Ectodermal cell (in vitro differentiated cells): Measurements from ENCODE around the gene SGCD.

Source experiments
- H3K27ac ChIP-seq: 2 replicates; pipeline ENCODE4 v1.7.0; 2013; ENCODE audit warnings: mild to moderate bottlenecking, low read depth, low read length; ENCODE audit not compliant: insufficient read depth, poor library complexity, severe bottlenecking
- H3K27me3 ChIP-seq: 2 replicates; pipeline ENCODE4 v1.7.0; 2013; ENCODE audit warnings: mild to moderate bottlenecking, low read length; ENCODE audit not compliant: insufficient read depth, control insufficient read depth, poor library complexity, severe bottlenecking
- H3K36me3 ChIP-seq: one replicate; pipeline ENCODE4 v1.7.0; 2013; ENCODE audit warnings: low read length; ENCODE audit not compliant: control insufficient read depth, insufficient read depth
- H3K4me1 ChIP-seq: one replicate; pipeline ENCODE4 v1.7.0; 2013; ENCODE audit warnings: low read length; ENCODE audit not compliant: control insufficient read depth, insufficient read depth
- H3K4me3 ChIP-seq: 2 replicates; pipeline ENCODE4 v1.7.0; 2013; ENCODE audit warnings: low read depth, low read length, control low read depth; ENCODE audit not compliant: insufficient read depth
- H3K9me3 ChIP-seq: 2 replicates; pipeline ENCODE4 v1.7.0; 2013; ENCODE audit warnings: mild to moderate bottlenecking, low read length, moderate library complexity; ENCODE audit not compliant: control insufficient read depth
- WGBS, 2 experiments: methylation state at CpG; one replicate each; pipeline ENCODE4 v1.1.7; 2013; ENCODE audit warnings: missing lambda C conversion rate in 2 of 2; 5-methylcytosine and 5-hydroxymethylcytosine counted together

SGCD gene

GRCh38 chr5:156329171-156329611 lies 2.2 kb downstream of the SGCD start:
- Histone ChIP-seq H3K27me3 (no peaks in the 10 kb centered on the region), H3K27ac (no peak overlapping the region), H3K36me3 (no peaks in the 10 kb centered on the region), H3K9me3 (no peaks in the 10 kb centered on the region), H3K4me3 (no peak overlapping the region), H3K4me1 (peaks cover 8% of the 10 kb centered on the region)
- WGBS, 2 experiments, result no CpG with 5 or more reads among the region's 3 CpGs

GRCh38 chr5:156330141-156330870 lies 3.3 kb downstream of the SGCD start:
- H3K36me3 ChIP-seq, result no peaks in the 10 kb centered on the region

GRCh38 chr5:156331181-156331580 lies 4.2 kb downstream of the SGCD start:
- 80 to 88% methylated on average over 1 of the region's 1 CpG for WGBS, 2 experiments
- Histone ChIP-seq H3K9me3 (no peaks in the 10 kb centered on the region), H3K4me1 (peaks cover 3% of the 10 kb centered on the region), H3K36me3 (no peaks in the 10 kb centered on the region), H3K27me3 (no peaks in the 10 kb centered on the region), H3K27ac (no peak overlapping the region), H3K4me3 (no peak overlapping the region)

More at GRCh38 chr5:156330141-156330870, 3.3 kb downstream of the SGCD start:
- no peak overlapping the region for H3K27ac ChIP-seq
- WGBS, 2 experiments, result 91 to 97% methylated on average over 6 to 7 of the region's 7 CpGs
- H3K4me1 ChIP-seq, result peaks cover 8% of the 10 kb centered on the region
- H3K27me3 ChIP-seq, result no peaks in the 10 kb centered on the region
- no peaks in the 10 kb centered on the region for H3K9me3 ChIP-seq
- no peak overlapping the region for H3K4me3 ChIP-seq

- WGBS, 2 experiments, result 90 to 98% methylated on average over 5 to 6 of the region's 6 CpGs
- Histone ChIP-seq H3K9me3 (no peaks in the 10 kb centered on the region), H3K27me3 (no peaks in the 10 kb centered on the region), H3K36me3 (no peaks in the 10 kb centered on the region), H3K4me3 (no peak overlapping the region), H3K27ac (no peak overlapping the region), H3K4me1 (no peaks in the 10 kb centered on the region)
Observed at GRCh38 chr5:156331845-156332244, 4.9 kb downstream of the SGCD start.

GRCh38 chr5:156332245-156332644 lies 5.3 kb downstream of the SGCD start:
- H3K9me3 ChIP-seq, result no peaks in the 10 kb centered on the region
- H3K27ac ChIP-seq, result no peak overlapping the region
- 96 to 97% methylated on average over 2 of the region's 2 CpGs for WGBS, 2 experiments
- H3K27me3 ChIP-seq, result no peaks in the 10 kb centered on the region
- H3K4me3 ChIP-seq, result no peak overlapping the region
- no peaks in the 10 kb centered on the region for H3K4me1 ChIP-seq
- H3K36me3 ChIP-seq, result no peaks in the 10 kb centered on the region

GRCh38 chr5:156339139-156339841 lies 12.3 kb downstream of the SGCD start:
- no peaks in the 10 kb centered on the region for H3K9me3 ChIP-seq
- H3K36me3 ChIP-seq, result no peaks in the 10 kb centered on the region
- H3K27me3 ChIP-seq, result no peaks in the 10 kb centered on the region
- no peak overlapping the region for H3K27ac ChIP-seq
- H3K4me3 ChIP-seq, result no peak overlapping the region
- WGBS, 2 experiments, result 87 to 94% methylated on average over 1 of the region's 2 CpGs
- H3K4me1 ChIP-seq, result no peaks in the 10 kb centered on the region

- H3K4me1 ChIP-seq, result no peaks in the 10 kb centered on the region
- no peaks in the 10 kb centered on the region for H3K27me3 ChIP-seq
- H3K36me3 ChIP-seq, result no peaks in the 10 kb centered on the region
- H3K9me3 ChIP-seq, result no peaks in the 10 kb centered on the region
- WGBS, 2 experiments, result 95 to 100% methylated on average over 1 of the region's 1 CpG
- no peak overlapping the region for H3K4me3 ChIP-seq
- no peak overlapping the region for H3K27ac ChIP-seq
Observed at GRCh38 chr5:156340893-156341292, 13.9 kb downstream of the SGCD start.

GRCh38 chr5:156350256-156350655 lies 23.3 kb downstream of the SGCD start:
- Histone ChIP-seq H3K27me3 (no peaks in the 10 kb centered on the region), H3K4me3 (no peak overlapping the region), H3K4me1 (no peaks in the 10 kb centered on the region), H3K27ac (no peak overlapping the region), H3K36me3 (no peaks in the 10 kb centered on the region), H3K9me3 (no peaks in the 10 kb centered on the region)
- 97% methylated on average over 2 of the region's 2 CpGs for WGBS, 2 experiments

GRCh38 chr5:156351423-156351822 lies 24.5 kb downstream of the SGCD start:
- Histone ChIP-seq H3K4me1 (no peaks in the 10 kb centered on the region), H3K4me3 (no peak overlapping the region), H3K27me3 (no peaks in the 10 kb centered on the region), H3K9me3 (no peaks in the 10 kb centered on the region), H3K27ac (no peak overlapping the region), H3K36me3 (no peaks in the 10 kb centered on the region)
- WGBS, 2 experiments, result 94 to 97% methylated on average over 4 of the region's 4 CpGs

GRCh38 chr5:156354571-156354970 lies 27.6 kb downstream of the SGCD start:
- H3K4me3 ChIP-seq, result no peak overlapping the region
- H3K9me3 ChIP-seq, result no peaks in the 10 kb centered on the region
- no peaks in the 10 kb centered on the region for H3K4me1 ChIP-seq
- no peaks in the 10 kb centered on the region for H3K27me3 ChIP-seq
- H3K36me3 ChIP-seq, result no peaks in the 10 kb centered on the region
- H3K27ac ChIP-seq, result no peak overlapping the region
